Left ventricle myocardium inferior (tissue), 1 donor: ENCODE data around the gene TUBGCP6. TPM values are rescaled to one million over a fixed set of nuclear protein-coding genes. Genes with fewer than 3 reads are reported as not detected.
A peak's percentile ranks its signal among the peaks of the same experiment; 100 is the strongest.

ENCODE experiments used
- DNase-seq: peaks from one replicate; pipeline ENCODE4 v3.0.0-alpha.2; 2020
- H3K27ac ChIP-seq: fragments of 200-600 bp; replicated peaks from 2 replicates; pipeline ENCODE4 v1.8.0; 2021
- H3K27me3 ChIP-seq: fragments of 200-600 bp; 2 replicates; pipeline ENCODE4 v1.8.0; 2021; ENCODE audit warnings: low read depth
- H3K36me3 ChIP-seq: fragments of 200-600 bp; 2 replicates; pipeline ENCODE4 v1.8.0; 2021
- H3K4me1 ChIP-seq: fragments of 200-600 bp; 2 replicates; pipeline ENCODE4 v1.8.0; 2021
- H3K4me3 ChIP-seq: fragments of 200-600 bp; 2 replicates; pipeline ENCODE4 v1.8.0; 2021; ENCODE audit warnings: mild to moderate bottlenecking, moderate library complexity
- H3K9me3 ChIP-seq: fragments of 200-600 bp; replicated peaks from 2 replicates; pipeline ENCODE4 v1.8.0; 2021
- intact Hi-C: fragments of 100-400 bp; cut with micrococcal nuclease; formaldehyde crosslinking; loops from one replicate; pipeline ENCODE4 v1.11.0; 2022
- total RNA-seq: library from RNA; stranded (reverse); fragmentation: NEBNext Ultra II Directional; extraction: Animal tissue kit (Norgen Biotek cat#: 25700); gene quantifications from one replicate; pipeline ENCODE4 v1.2.1, GENCODE V29; 2021
- TF ChIP-seq, protein P1 (sequence below): fragments of 200-600 bp; IDR thresholded peaks from 2 replicates; pipeline ENCODE4 v1.8.0; 2021; ENCODE audit warnings: antibody characterized with exemption, mild to moderate bottlenecking, borderline replicate concordance
- donor health status: DM: no; HTN: yes; CAD: no; lungs with severe emphysema.

TUBGCP6 gene
- total RNA-seq, 1 donor from 2014 or later = 18.3 TPM

DNA sequence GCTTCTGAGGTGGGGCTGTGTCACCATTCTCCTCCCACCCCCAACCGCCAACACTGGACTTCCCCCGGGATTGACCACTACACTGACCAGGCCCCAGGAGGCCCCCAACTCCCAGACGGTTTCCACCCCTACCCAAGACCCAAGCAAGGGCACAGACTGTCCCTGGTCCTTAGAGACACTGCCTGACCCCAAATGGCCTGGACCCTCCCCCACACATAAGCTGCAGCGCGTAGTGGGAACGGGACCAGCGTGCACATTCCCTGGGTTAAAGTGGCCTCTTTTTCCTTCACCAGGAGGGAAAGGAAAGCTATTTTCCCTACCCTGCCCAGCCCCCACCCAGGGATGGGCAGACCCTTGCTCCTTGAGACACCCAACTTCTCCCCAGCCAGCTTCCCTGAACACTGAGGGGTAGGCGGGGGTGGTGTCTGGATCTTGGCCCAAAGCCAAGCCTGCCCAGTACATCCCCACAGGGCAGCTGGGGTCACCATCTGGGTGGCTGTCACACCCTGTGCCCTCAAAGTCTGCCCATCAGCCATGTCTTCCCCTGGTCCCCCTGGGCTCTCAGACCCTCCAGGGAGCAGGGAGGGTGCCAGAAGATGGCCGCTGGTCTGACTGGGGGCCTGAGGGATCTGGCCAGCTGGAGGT, 18.3 kb upstream of the TUBGCP6 start:
- DNase-seq = no peak
- H3K9me3 ChIP-seq = no peaks in the 10 kb centered on the region
- intact Hi-C loops = no loop called here
- no peak overlapping the region for H3K27ac ChIP-seq
- H3K36me3 ChIP-seq = no peaks in the 10 kb centered on the region
- TF ChIP-seq, protein P1, sequence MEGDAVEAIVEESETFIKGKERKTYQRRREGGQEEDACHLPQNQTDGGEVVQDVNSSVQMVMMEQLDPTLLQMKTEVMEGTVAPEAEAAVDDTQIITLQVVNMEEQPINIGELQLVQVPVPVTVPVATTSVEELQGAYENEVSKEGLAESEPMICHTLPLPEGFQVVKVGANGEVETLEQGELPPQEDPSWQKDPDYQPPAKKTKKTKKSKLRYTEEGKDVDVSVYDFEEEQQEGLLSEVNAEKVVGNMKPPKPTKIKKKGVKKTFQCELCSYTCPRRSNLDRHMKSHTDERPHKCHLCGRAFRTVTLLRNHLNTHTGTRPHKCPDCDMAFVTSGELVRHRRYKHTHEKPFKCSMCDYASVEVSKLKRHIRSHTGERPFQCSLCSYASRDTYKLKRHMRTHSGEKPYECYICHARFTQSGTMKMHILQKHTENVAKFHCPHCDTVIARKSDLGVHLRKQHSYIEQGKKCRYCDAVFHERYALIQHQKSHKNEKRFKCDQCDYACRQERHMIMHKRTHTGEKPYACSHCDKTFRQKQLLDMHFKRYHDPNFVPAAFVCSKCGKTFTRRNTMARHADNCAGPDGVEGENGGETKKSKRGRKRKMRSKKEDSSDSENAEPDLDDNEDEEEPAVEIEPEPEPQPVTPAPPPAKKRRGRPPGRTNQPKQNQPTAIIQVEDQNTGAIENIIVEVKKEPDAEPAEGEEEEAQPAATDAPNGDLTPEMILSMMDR = no peak
- H3K4me1 ChIP-seq = peaks cover 53% of the 10 kb centered on the region
- H3K27me3 ChIP-seq = peaks cover 11% of the 10 kb centered on the region
- no peak overlapping the region for H3K4me3 ChIP-seq

DNA sequence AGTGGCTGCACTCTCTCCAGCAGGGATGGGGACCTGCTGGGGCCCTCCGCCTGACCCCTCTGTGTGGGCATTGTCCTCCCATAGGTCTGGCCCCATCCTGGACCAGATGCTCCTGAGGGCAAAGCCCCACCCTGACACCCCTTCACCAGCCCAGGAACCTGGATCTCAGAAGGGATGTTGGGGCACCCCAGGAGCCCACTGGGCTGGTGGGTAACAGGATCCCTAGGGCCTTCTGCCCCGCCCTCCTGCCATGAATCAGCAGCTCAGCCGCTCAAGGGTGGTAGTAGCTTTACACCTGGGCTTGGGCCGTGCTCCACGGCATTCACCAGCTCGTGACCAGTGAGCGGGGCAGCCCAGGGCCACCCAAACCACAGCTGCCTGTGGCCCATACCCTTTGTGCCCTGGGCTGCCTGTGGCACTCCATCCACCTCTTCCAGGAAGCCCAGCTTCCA, 17.7 kb upstream of the TUBGCP6 start:
- no peak for DNase-seq
- Histone ChIP-seq H3K36me3 (no peaks in the 10 kb centered on the region), H3K27me3 (peaks cover 11% of the 10 kb centered on the region), H3K9me3 (no peaks in the 10 kb centered on the region), H3K4me3 (peak overlapping the region; percentile 71), H3K4me1 (peaks cover 53% of the 10 kb centered on the region), H3K27ac (peak overlapping the region; percentile 76)
- TF ChIP-seq, protein P1 = no peak
- intact Hi-C loops = no loop called here

DNA sequence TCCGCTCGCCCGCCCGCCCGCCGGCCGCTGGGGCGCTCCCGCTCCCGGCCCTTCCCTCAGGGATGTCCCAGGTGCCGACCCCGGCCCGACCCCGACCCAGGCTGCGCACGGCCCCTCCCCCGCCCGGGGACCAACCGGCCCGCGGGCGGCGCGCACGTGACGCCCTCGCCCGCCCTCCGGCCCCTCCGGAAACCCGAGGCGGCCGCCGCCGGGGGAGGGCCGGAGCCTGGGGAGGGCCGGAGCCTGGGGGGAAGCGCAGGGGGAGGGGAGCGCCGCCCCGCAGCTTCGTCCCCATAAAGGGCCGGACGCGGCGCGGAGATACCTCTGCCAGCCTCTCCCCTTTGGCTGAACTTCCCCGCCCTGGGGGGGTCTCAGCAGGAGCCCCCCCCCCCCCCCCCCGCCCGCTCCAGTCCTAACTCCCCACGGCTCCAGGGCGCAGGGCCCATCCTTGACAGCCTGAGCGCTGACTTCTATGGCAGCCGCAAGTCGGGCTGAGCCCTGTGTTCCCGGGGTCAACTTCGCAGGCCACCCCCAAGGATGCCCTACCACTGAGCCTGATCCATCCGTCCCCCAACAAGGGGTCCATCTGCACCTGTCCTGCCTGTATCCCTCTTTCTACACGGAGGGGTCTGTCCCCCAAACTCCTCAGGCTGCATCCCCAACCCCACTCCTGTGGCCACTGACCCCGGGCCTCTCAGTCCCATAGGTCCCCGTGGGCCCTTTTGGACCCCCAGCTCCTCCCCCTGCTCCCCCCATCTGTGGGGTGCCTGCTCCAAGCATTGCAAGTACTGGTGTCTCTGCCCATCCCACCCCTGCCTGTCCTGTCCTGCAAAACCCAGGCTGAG, 17.0 kb upstream of the TUBGCP6 start, which contains the start of gene MAPK12:
Gene MAPK12 (minus strand): TSS at position 69 of the 845 bp plus-strand sequence. CDS start 174 bp downstream, outside the sequence.
- Histone ChIP-seq H3K4me3 (peak within 1 kb of the TSS; percentile 71), H3K4me1 (peaks cover 50% of the 10 kb centered on the region), H3K36me3 (no peaks in the 10 kb centered on the region), H3K9me3 (no peaks in the 10 kb centered on the region), H3K27ac (peak within 1 kb of the TSS; percentile 76), H3K27me3 (peaks cover 11% of the 10 kb centered on the region)
- no peak for DNase-seq
- TF ChIP-seq, protein P1 = no peak
- intact Hi-C loops = no loop called here

DNA sequence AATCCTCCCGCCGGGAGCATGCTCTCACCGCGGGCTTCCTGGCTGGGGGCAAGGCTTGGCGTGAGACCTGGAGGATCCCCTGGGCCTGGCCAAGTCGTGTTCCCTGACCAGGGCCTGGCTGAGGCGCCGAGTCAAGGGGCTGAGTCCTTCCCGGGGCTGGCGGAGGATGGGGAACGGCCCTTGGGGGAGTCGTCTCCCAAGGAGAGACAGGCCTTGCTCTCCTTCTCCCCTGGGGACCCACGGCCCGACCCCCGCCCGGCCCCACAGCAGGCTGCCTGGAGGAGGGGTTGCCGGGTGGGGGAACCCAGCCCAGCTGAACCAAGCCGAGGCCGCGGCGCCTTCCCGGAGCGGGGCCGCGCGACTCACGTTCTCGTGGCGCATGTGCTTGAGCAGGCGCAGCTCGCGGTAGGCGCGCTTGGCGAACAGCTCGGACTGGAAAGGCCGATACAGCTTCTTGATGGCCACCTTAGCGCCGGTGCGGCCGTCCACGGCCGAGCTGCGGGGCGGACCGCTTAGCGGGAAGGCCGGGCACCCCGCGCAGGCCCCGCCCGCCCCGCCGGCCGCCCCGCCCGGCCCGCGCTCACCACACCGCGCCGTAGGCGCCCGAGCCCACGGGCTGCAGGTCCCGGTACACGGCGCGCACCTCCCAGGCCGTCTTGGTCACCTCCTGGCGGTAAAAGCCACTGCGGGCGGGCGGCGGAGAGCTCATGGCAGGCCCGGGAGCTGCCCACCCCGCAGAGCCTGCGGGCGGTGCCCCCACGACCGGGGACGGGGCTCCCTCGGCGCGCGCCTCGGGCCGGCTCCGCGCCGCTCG, 16.2 kb upstream of the TUBGCP6 start:
- H3K36me3 ChIP-seq = no peaks in the 10 kb centered on the region
- peaks cover 11% of the 10 kb centered on the region for H3K27me3 ChIP-seq
- TF ChIP-seq, protein P1 = no peak
- H3K9me3 ChIP-seq = no peaks in the 10 kb centered on the region
- peak overlapping the region; percentile 76 for H3K27ac ChIP-seq
- DNase-seq = no peak
- peaks cover 45% of the 10 kb centered on the region for H3K4me1 ChIP-seq
- peak overlapping the region; percentile 71 for H3K4me3 ChIP-seq
- intact Hi-C loops = no loop called here

DNA sequence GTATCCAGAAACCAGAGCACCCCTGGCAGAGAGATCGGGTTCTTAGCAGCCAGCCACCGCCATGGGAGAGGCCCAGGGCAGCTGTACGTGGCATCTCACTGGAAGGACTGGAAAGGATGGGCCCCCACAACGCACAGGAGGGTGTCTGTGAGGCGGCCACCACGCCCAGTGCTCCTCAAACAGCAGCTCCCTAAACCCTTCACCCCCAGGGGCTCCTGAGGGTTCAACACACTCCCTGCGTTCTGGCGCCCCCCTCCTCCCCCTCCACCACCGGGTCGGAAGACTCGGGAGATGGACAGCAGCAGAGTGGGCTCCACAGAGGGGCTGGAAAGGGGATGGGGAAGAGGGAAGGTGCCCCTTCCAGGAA, 15.6 kb upstream of the TUBGCP6 start:
- H3K27ac ChIP-seq = peak overlapping the region; percentile 76
- no peaks in the 10 kb centered on the region for H3K9me3 ChIP-seq
- H3K27me3 ChIP-seq = peaks cover 11% of the 10 kb centered on the region
- H3K4me1 ChIP-seq = peaks cover 45% of the 10 kb centered on the region
- no peaks in the 10 kb centered on the region for H3K36me3 ChIP-seq
- intact Hi-C loops = no loop called here
- H3K4me3 ChIP-seq = peak overlapping the region; percentile 71
- DNase-seq = no peak
- TF ChIP-seq, protein P1 = no peak
